Right lobe of liver (tissue), 6 donors: ENCODE measurements around the gene DDX1. TPM values are rescaled to one million over a fixed set of nuclear protein-coding genes. Genes with fewer than 3 reads are reported as not detected.

Experiments used
- ATAC-seq, 4 donors: fragments of 200-7000 bp; cut with Tn5 transposase; one replicate each; pipeline ENCODE4 v1.9.1; 2020; ENCODE audit warnings: mild to moderate bottlenecking in 4 of 4, moderate library complexity in 4 of 4
- DNase-seq, 3 donors: peaks; one replicate each; pipeline ENCODE4 v3.0.0-alpha.2; 2020
- H3K27ac ChIP-seq, 3 donors: fragments of 200-600 bp; one replicate each; pipeline ENCODE4 v1.8.0; 2022
- H3K27me3 ChIP-seq, 2 donors: fragments of 200-600 bp; one replicate each; pipeline ENCODE4 v1.8.0; 2022
- H3K36me3 ChIP-seq, 4 donors: fragments of 200-600 bp; sonication (generic) in 1 of 4; one replicate each; pipeline versions ENCODE4 v1.5.1 to v1.8.0; 2017 to 2022; ENCODE audit warnings: control low read depth in 1 of 4
- H3K4me1 ChIP-seq, 4 donors: fragments of 200-600 bp; sonication (generic) in 1 of 4; one replicate each; pipeline versions ENCODE4 v1.5.1 to v1.8.0; 2017 to 2022; ENCODE audit warnings: control low read depth in 1 of 4
- H3K4me3 ChIP-seq, 3 donors: fragments of 200-600 bp; one replicate each; pipeline ENCODE4 v1.8.0; 2022
- H3K9me3 ChIP-seq, 4 donors: fragments of 200-600 bp; sonication (generic) in 1 of 4; one replicate each; pipeline versions ENCODE4 v1.5.1 to v1.8.0; 2017 to 2022; ENCODE audit warnings: control low read depth in 1 of 4
- CTCF ChIP-seq, 4 donors: fragments of 200-600 bp in 3 of 4; fragments of 450-650 bp in 1 of 4; IDR thresholded peaks; one replicate each; pipeline versions ENCODE4 v1.5.1 to v1.8.0; 2016 to 2022; ENCODE audit warnings: antibody characterized with exemption in 4 of 4, mild to moderate bottlenecking in 2 of 4
- POLR2A ChIP-seq: fragments of 450-650 bp; IDR thresholded peaks from one replicate; pipeline ENCODE4 v1.6.1; 2017; ENCODE audit warnings: antibody characterized with exemption, mild to moderate bottlenecking
- WGBS: methylation state at CpG from one replicate; pipeline ENCODE4 v1.1.6; 2018; ENCODE audit warnings: low coverage, low lambda C conversion rate; ENCODE audit not compliant: insufficient coverage; ENCODE audit errors: missing lambda C conversion rate; 5-methylcytosine and 5-hydroxymethylcytosine counted together
- intact Hi-C, 2 donors: fragments of 100-400 bp; cut with DNase I; formaldehyde crosslinking; loops; one replicate each; pipeline versions ENCODE4 v1.11.2 to v1.14.1; 2022
- total RNA-seq, 6 experiments: library from RNA; depleted of rRNA in 2 of 6; stranded (reverse); fragments of >200 nt in 2 of 6; fragmentation: NEBNext Ultra II Directional in 3 of 6; extraction: Animal tissue kit (Norgen Biotek cat#: 25700) in 3 of 6; gene quantifications; one replicate each; pipeline versions ENCODE4 v1.1.0 to v1.2.4, GENCODE V29; 2016 to 2023
- donor health status: DM: no; HTN: yes; CAD: no.
- donor health status: DM: no; HTN: no; CAD: no.
- donor health status: DM: no; HTN: no; CAD: no.
- donor health status: DM: no; HTN: yes; CAD: no.
- donor health status: DM: no; HTN: yes; CAD: no.

DDX1 gene
- total RNA-seq, 6 experiments from 2014 or later: 29.7 to 43.5 (median 37.6) TPM

GRCh38 chr2:15566912-15567311 is 24.8 kb upstream of the DDX1 start:
- Histone ChIP-seq H3K9me3 (no peaks in the 10 kb centered on the region), H3K4me3 (no peak overlapping the region), H3K36me3 (no peaks in the 10 kb centered on the region), H3K27me3 (no peaks in the 10 kb centered on the region), H3K4me1 (peaks cover 0 to 4% (median 0%) of the 10 kb centered on the region in 4 donors), H3K27ac (no peak overlapping the region)
- TF ChIP-seq POLR2A (no peak), CTCF (IDR thresholded peaks at IDR 0.05) (no peak)
- intact Hi-C loops: no loop called here
- ATAC-seq: no peak
- DNase-seq: no peak
- WGBS: 64% methylated on average over 6 of the region's 6 CpGs

DNA sequence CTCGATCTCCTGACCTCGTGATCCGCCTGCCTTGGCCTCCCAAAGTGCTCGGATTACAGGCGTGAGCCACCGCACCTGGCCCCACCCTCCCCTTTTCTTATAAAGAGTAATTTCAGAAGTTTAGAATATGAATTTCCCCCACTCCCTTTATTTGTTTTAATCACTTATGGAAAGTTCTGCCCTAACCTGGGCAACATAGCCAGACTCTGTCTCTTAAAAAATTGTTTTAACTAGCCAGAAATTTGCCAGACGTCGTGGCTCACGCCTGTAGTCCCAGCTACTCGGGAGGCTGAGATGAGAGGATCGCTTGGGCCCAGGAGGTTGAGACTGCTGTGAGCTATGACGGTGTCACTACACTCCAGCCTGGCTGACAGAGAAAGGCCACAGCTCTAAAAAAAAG is 22.8 kb upstream of the DDX1 start:
- Histone ChIP-seq H3K4me3 (no peak overlapping the region), H3K36me3 (no peaks in the 10 kb centered on the region), H3K4me1 (no peaks in the 10 kb centered on the region), H3K27ac (no peak overlapping the region), H3K9me3 (no peaks in the 10 kb centered on the region), H3K27me3 (no peaks in the 10 kb centered on the region)
- DNase-seq (no peak), ATAC-seq (no peak)
- WGBS: 76% methylated on average over 8 of the region's 12 CpGs
- TF ChIP-seq POLR2A: no peak
- no peak for TF ChIP-seq CTCF (IDR thresholded peaks at IDR 0.05)
- intact Hi-C loops: no loop called here

DNA sequence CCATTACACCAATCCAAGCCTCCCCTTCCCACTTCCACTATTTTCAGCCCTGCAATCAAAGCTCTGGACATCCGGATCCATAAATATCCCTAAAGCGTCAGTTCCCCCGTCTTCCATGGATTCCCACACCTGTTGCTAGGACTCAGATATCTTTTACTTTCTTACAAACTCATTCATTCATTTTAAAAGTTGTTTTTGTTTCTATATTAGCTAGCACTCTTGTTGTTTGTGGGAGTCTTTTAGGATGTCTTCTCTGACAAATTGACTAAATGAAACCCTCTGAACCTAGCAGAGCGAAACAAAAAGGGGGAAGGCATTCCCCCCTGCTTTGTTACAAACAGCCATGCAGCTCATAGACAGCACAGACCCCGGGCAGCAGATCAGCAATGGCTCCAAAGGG is 21.6 kb upstream of the DDX1 start:
- Histone ChIP-seq H3K4me3 (no peak overlapping the region), H3K4me1 (no peaks in the 10 kb centered on the region), H3K36me3 (no peaks in the 10 kb centered on the region), H3K27ac (no peak overlapping the region), H3K9me3 (no peaks in the 10 kb centered on the region), H3K27me3 (no peaks in the 10 kb centered on the region)
- ATAC-seq (no peak), DNase-seq (no peak)
- intact Hi-C loops: no loop called here
- TF ChIP-seq POLR2A (no peak), CTCF (IDR thresholded peaks at IDR 0.05) (no peak)
- 57% methylated on average over 5 of the region's 5 CpGs for WGBS

DNA sequence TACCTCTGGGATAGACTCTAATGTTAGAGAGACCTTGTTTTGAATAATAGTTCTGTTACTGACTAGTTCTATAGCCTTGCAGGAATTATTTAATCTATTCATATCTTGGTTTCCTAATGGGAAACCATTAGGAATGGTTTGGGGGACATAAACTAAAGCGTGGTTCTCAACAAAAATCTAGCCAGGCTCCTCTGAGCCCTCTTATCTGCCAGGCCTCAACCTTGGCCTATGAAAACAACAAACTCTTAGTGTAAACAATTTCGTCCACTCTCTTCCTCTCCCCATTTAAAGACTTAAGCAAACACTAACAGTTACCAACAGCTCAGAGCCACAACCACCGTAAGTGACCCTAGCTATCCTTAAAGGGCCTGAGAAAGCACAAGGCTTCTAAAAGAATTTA is 19.9 kb upstream of the DDX1 start:
- Histone ChIP-seq H3K36me3 (no peaks in the 10 kb centered on the region), H3K4me1 (no peaks in the 10 kb centered on the region), H3K27ac (no peak overlapping the region), H3K4me3 (no peak overlapping the region), H3K9me3 (no peaks in the 10 kb centered on the region), H3K27me3 (no peaks in the 10 kb centered on the region)
- intact Hi-C loops: no loop called here
- no peak for ATAC-seq
- no peak for DNase-seq
- WGBS: 69% methylated on average over 3 of the region's 3 CpGs
- TF ChIP-seq CTCF (IDR thresholded peaks at IDR 0.05) (no peak), POLR2A (no peak)
